GM21576 (cell line): Measurements from ENCODE around the gene ASPDH.

Experiments used
- ATAC-seq: cut with Tn5 transposase; IDR thresholded peaks from one replicate; pipeline ENCODE4 v1.9.1; 2021; ENCODE audit warnings: mild to moderate bottlenecking, moderate library complexity; ENCODE audit not compliant: unreplicated experiment

The ASPDH gene

DNA sequence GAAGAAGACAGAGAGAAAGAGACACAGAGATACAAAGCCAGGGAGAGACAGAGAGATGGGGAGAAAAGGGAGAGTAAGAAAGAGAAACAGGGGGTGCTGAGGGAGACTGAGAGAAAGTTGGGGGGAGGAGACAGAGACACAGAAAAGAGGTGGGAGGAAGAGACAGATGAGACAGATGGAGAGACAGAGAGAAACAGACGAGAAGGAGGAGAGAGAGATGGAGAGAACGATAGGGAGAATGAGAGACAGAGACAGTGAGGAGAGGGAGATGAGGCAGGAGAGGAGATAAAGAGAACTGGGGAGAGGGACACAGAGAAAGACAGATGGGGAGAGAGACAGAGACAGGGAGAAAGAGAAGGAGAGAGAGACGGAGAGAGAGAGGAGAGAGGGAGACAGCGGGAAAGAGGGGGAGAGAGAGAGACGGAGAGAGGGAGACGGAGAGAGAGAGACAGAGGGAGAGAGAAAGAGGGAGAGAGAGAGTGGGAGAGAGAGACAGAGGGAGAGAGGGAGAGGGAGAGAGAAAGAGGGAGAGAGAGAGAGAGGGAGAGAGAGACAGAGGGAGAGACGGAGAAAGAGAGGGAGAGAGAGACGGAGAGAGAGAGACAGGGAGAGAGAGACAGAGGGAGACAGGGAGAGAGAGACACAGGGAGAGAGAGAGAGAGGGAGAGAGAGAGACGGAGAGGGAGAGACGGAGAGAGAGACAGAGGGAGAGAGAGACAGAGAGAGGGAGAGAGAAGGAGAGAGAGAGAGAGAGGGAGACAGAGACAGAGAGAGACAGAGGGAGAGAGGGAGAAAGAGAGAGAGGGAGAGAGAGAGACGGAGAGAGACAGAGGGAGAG is 15.3 kb downstream of the ASPDH start:
- no peak for ATAC-seq

DNA sequence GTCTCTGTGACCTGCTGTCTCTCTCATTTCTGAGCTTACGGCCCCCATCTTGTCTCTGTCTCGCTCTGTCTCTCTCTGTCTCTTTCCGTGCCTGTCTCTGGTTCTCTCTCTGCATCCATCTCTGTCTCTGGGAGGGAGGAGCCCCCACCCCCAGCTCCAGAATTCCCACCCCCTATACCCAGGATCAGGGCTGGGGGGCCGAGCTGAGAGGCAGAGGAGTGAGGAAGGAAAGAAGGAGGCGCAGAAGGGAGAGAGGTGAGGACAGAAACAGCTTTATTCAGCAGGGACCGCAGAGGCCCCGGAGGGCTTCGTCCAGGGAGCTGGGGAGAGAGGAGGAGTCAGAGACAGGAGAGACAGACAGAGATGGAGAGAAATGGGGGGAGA is 16.7 kb downstream of the ASPDH start:
- ATAC-seq, result no peak

DNA sequence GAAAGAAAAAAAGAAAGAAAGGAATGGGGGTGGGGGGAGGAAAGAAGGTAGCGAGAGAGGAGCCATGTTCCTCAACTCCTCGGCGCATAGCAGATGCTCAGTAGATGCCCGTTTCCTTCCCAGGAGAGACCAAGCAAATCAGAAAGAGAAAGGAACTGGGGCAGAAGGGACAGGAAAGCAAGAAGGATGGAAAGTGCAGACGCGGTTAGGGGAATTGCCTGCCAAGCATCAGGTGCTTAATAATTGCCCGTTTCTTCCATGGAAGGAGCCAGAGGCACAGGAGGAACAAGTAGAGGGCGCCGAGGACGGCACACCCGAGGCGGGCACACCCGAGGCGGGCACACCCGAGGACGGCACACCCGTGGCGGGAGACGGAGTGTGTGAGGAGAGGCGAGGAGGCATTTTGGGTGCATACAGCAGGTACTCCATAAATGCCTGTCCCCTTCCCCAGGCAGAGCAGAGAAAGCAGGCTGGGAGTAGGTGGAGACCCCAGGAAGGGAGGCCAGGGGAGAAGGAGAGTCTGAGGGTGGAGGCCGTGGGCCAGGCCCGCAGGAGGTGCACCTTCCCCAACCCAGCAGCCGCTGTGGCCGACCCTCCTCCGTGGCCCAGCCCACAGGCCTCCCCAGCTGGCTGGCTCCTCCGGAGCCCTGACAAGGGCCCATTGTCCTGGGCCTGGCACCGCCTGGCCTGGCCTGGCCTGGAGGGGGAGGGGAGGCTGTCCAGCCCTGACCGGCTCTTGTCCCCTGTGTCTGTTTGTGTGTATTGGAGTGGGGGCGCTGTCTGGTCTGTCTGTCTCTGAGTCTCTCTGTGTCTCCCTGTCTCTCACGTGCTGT is 17.3 kb downstream of the ASPDH start:
- ATAC-seq, result no peak

DNA sequence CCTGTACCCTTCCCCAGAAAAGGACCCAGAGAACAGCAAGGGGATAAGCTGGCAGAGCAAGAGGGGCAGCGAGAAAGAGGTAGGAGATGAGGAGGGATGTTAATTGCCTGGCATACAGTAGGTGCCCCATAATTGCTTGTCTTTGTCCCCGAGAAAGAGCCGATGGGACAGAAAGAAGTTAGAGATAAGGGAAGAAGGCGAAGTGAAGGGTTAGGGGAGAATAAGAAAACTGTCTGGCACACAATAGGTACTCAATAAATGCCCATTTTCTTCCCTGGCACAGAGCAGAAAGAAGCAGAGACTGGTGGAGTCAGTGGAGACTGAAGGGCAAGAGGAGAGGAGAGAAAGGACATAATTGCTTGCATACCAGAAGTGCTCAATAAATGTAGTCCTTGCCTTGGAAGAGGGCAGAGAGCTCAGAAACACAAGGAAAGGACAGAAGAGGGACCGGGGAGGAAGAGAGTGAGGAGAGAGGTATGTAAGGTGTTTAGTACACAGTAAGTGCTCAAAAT is 18.6 kb downstream of the ASPDH start:
- ATAC-seq, result no peak

DNA sequence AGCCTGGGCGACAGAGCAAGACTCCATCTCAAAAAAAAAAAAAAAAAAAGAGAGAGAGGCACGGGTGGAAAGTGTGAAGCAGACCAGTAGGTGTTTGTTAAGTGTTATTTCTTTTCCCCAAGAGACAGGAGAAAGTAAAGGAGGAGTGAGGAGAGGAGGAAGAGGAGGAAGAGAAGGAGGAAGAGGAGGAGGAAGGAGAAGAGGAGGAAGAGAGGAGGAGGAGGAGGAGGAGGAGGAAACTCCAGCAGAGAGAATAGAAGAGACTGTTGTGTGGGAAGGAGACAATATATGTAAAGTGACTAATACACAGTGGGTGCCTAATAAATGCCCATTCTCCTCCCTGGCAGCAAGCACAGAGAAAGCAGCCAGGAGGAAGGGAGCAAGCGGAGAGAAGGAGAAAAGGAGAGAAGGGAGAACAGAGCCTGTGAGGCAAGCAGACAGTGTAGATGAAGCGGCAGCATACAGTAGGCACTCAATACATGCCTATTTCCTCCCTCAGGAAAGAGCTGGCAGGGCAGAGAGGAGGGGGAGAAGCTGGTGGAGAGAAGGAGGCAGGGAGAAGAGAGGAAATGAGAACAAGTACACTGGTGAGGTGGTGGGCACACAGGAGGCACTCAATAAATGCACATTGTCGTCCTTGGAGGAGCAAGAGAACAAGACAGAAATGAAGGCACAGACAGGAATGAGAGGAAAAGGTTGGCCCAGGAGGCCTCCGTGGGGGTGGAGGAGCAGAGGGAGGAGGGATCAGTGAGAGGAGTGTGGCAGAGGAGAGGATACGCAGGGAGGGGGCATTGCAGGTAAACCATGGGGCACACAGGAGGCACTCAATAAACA is 19.3 kb downstream of the ASPDH start:
- ATAC-seq, result no peak

DNA sequence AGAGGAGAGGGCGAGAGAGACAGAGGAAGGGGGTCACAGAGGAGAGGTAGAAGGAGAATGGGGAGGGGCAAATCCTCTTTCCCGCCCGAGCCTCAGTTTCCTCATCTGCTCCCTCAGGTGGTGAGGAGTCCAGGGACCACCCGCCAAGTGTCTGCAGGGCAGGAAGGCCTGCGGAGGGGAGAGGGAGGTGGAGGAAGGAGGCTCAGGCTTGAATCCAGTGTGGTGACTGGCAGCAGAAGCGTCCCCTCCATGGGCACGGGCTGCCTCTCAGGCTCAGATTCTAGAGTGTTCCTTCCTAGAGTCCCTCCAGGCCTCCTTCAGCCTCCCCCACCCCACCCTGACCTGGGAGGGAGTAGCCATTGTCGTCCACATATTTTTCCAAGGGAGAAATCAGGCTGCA is 20.5 kb downstream of the ASPDH start:
- no peak for ATAC-seq

DNA sequence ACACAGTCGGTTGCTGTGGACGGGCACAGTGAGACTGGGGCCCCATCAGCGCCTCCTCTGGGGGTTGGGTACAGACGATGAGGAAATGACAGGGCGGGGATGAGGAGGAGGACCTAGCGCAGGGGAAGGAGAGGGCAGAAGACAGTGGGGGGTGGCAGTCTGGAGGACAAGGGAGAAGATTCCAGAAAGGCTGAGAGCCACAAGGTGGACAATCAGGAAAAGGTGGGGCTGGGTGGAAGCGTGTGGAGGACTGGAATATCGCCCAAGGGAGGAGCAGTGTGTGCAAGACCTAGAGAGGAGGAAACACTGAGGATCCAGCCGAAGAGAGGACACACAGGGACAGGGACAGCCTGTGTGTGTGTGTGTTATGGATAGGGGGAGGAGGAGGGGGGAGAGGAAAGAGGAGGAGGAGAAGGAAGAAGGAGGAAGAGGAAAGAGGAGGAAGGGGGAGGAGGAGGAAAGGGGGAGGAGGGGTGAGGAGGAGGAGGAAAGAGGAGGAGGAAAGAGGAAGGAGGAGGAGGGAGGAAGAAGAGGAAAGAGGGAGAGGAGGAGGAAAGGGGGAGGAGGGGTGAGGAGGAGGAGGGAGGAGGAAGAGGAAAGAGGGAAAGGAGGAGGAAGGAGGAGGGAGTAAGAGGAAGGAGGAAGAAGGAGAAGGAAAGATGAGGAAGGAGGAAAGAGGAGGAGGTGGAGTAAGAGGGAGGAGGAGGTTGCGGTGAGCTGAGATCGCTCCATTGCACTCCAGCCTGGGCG is 21.2 kb downstream of the ASPDH start:
- no peak for ATAC-seq

DNA sequence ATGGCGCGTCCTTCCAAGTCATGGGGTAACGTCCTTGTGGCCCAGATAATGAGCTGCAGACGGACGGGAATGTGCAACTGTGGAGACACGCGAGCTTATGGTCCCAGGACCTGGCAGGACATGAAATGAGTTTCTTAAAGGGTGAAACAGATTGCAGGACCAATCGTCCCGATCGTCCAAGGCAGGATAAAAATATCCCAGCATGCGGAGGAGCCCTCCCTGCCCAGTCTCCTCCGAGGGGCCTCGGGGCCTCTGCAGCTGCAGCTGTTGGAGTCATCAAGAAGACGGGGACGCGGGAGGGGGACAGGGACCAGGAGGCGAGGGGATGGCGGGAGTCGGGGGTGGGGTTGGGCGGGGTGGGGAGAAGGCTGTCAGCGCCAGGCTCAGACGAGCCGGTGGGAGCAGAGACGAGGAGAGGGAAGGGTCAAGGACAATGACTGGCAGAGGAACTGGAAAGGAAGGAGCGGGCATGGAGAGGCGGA is 22.7 kb downstream of the ASPDH start:
- ATAC-seq, result no peak

DNA sequence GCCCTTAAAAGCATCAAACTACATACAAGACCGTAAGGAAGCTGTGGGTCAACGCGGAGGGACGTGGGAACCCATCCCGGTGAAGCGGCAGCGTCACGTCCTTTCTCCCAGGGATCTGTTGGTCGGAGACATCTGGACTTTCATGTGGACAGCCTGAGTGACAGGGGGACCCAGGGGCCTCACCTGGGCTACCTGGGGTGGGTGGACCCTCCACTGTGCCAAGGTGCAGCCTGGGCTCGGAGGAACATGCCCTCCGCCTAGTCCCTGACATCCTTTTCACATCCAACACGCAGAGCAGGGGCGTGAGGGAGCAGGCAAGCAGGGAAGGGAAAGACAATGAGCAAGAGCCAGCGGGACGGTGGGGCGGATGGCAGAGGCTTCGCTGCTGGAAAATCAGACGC is 23.3 kb downstream of the ASPDH start:
- no peak for ATAC-seq

DNA sequence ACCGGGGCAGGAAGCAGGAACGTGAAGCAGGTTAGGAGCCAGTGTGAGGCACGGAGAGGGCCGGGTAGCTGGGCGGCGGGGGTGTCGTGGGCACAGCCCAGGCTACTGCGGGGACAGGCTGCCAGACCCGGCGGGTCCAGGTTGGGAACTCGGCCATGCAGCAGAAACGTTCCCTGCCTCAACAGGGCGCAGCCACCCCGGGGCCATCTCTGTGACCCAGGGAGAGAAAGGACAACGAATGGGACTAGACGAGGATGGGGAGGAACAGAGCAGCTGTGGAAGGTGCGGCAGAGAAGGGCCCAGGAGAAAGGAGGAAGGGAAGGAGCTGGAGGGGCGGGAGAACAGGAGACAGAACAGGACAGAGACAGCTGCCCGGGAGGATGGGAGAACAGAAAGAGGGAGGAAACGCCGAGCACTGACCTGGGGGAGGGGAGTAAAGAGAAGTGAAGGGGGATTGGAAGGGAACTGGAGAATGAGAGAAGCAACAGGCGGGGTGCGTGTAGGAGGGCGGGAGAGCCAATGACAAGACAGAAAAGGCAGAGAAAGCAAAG is 24.2 kb downstream of the ASPDH start:
- ATAC-seq, result no peak

DNA sequence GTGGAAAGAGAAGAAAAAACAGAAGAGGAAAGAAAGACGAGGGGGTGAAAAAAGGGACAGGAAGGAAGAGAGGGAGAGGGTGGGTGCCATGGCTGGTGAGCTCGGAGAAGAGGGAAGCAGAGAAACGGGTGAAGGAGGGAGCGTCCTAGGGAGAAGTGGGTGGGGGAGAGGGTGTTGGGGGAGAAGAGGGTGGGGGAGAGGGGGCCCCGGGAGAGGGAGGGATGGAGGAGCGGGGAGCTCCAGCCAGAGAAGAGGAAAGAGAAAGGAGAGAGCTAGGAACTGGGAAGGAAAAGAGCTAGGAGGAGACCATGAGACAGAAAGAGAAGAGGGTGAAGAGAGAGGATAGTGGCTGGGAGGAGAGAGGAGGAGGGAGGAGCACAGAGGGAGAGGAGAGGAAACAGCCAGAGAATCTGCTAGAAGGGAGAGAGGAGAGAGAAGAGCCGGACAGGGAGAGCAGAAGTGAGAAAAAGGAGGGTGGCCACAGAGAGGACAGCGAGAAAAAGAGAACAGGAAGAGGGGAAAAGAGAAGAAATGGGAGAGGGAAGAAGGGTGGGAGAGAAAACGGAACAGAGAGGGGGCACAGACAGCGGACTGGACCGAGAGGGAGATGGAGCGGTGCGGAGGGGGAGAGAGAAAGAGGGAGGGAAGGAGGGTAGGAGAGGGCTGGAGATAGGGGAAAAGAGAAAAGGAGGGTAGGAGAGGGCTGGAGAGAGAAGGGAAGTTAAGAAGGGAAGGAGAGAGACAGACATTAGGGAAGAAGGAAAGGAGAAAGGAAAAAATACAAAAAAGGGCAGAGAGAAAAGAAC is 25.1 kb downstream of the ASPDH start:
- ATAC-seq, result no peak

DNA sequence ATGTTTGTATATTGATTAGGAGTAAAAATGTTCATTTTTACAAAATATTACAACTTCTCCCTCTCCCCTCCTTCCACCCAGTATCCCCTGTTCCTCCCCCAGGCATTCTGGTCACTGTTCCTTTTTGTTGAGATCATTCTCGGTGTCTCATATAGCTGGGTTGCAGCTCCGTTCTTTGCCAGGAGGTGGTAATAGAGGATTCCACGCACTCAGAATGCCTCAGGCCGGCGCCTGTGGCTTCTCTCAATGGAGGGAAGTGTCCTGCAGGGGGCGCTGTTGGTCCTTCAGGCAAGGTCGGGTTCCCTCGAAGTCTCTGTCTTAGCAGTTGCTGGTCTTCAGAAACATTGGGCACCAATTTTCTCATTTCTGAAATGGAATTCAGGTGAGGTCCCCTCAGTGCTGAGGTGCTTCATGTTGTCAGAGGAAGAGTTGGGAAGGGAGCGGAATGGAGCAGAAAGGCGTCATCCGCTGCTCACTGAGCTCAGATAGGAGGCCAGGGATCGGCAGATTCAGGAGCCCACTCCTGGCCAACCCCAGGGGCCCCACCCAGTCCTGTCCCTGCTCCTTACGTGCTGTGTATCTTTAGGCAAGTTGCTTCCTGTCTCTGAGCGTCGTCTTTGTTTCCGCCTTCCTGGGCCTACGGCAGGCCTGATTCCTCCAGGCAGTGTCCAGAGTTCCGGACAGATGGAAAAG is 26.7 kb downstream of the ASPDH start:
- no peak for ATAC-seq

DNA sequence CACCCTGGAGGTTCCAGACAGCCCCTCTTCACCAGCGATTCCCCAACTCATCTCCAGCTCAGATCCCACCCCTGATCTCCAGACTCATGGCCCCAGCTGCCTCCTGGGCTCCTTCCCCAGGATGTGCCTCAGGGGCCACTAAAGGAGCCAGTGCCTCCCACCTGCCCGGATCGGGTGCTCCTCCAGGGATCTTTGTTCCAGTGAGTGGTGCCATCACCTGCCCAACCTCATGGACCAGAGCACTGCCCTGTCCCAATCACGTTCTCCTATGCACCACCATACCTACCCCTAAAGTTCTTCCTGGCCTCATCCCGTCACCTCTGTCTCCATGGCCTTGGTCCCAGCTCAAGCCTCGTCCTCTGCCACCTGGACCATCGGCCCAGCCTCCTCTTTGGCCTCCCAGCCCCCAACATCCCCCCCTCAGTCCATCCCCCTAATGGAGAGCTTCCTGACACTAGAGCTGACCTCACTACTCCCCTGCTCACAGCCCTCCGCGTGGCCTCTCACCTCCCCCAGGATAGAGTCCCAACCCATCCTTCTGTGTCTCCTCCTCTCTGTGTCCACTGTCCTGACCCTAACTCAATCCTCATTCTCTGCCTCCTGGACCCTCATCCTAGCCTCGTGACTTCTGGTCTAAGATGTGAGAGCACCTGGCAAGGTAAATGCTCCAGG is 28.3 kb downstream of the ASPDH start:
- no peak for ATAC-seq

DNA sequence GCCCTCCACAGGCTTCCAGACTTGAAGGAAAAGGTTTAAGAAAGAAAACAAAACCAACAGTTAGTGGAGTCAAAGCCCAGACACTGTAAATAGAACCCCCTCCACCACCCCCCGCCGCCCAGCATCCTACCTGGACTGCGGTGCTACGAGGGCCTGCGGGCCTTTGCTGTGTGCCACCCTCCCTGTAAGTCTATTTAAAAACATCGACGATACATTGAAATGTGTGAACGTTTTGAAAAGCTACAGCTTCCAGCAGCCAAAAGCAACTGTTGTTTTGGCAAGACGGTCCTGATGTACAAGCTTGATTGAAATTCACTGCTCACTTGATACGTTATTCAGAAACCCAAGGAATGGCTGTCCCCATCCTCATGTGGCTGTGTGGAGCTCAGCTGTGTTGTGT is 30.8 kb downstream of the ASPDH start:
- no peak for ATAC-seq

DNA sequence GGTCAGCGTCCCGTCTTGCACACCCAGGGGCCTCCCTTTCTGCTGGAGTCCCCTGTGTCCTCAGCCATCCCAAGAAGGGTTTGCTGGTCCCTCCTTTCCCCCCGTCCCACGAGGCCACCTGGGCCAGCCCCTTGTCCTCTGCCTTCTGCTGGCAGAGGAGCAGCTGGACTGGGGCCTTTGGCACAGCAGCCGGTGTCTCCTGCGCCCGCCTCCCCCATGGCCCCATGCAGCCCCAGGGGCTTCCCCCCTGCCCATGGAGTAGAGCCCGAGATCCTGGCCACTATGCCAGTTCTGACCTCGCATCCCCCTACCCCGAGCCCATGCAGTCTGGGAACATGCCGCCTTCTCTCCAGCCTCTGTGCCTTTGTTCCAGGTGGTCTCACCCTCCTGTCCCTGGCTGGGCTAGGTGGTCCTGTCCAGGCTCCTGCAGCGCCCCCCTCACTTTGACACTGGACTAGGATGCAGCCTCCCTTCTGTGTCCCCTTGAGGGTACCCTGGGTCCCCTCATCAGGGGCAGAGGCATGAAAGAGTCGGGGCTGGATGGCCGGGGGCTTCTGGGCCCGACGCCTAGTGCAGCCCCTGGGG is 31.4 kb downstream of the ASPDH start:
- ATAC-seq, result no peak

DNA sequence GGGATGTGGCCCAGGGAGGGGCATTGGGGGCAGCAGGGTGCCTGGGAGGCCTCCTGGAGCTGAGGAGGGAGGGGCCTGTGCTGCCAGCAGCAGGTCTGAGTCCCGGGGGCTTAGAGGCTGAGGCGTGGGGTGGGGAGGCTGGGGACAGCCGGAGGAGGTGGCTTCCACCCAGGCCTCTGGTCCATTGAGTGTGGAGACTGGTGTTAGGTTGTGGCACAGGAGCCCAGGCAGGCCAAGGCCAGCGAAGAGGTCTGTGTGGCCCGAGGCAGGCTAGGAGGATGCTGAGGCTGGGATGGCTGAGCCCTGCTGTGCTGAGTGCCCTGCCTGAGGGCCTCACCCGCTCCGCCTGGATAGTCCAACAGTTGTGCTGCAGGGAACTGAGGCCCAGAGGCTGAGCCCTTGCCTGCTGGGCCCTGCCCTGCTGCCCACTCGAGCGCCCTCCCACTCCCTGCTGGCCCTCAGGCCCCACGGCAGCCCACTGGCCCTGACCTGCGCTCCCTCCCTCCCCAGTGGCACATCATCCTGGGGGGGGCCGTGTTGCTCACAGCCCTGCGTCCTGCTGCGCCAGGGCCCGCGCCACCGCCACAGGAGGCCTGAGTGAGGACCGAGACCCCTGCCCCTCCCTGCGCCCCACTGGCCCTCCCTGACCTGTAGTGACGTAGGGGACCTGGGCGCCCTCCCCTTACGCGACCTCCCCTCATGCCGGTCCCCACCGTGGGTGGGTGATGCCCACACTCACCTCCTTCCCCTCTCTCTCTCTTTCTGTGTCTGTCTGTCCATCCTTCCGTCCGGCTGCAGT is 32.2 kb downstream of the ASPDH start:
- ATAC-seq, result no peak
